DND-41 (cell line): ENCODE data around the gene RUNX1.

Experiments
- CTCF ChIP-seq: IDR thresholded peaks from 2 replicates; pipeline ENCODE4 v1.5.1; 2012; ENCODE audit warnings: borderline replicate concordance, low read length, moderate library complexity, mild to moderate bottlenecking; ENCODE audit not compliant: poor library complexity, severe bottlenecking; ENCODE audit errors: extremely low read depth
- EZH2 ChIP-seq: IDR thresholded peaks from 3 replicates; pipeline ENCODE4 v1.6.1; 2012; ENCODE audit warnings: borderline replicate concordance, low read depth, mild to moderate bottlenecking, moderate library complexity, low read length, inconsistent platforms; ENCODE audit not compliant: severe bottlenecking

GRCh38 chr21:34754690-34755647 is 294.1 kb downstream of the RUNX1 start:
- TF ChIP-seq CTCF = no peak
- no peak for TF ChIP-seq EZH2
